NCI-H82 treated with DMSO at 0.1 percent for 48 hours (cell line): ENCODE data around the gene RAPGEF6.
A peak's percentile ranks its signal among the peaks of the same experiment; 100 is the strongest.
"Not testable (repeated sequence)": the region's sequence is repeated elsewhere in the genome, so short reads cannot be mapped to it uniquely, and the experiment has no call there.

Experiments
- DNase-seq: peaks from one replicate; lab custom pipeline; 2025; ENCODE audit not compliant: unreplicated experiment; lab: John Stamatoyannopoulos, UW

RAPGEF6 gene

DNA sequence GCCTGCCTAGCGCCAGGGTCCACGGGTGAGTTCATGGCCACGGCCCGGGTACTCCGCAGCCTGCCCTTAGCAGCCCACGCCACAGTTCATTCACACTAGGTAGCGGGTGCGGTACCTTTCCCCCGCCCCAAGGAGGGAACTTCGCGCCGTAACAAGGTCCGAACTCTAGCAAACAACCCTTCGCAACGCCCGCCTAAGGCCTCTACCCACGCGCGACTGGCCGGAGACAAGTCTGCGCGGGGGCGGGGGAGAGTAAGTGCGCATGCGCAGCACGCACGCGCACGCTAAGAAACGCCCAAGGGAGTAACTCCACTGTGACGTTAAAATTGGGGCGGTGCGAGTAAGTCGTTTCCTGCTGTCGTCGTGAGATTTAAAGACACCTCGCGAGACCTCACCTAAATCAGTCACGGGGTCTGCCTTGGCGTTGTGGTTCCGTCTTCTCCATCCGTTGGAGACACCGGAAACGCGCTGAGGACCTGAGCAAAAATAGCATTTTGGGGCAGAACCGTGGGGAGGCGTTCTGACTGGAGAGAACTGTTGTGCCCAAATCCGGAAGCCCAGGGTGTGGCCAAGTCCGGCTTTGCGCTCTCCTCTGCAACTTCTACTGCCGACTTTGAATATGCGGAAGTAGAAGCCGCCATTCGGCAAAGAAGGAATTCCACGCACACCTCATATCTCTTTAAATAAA, at the start of gene RAPGEF6:
Gene RAPGEF6, minus strand, starts transcription at position 234 of the 688 bp plus-strand sequence. Its CDS starts 199 bp downstream, at position 35.
- DNase-seq, result peak; percentile 90

DNA sequence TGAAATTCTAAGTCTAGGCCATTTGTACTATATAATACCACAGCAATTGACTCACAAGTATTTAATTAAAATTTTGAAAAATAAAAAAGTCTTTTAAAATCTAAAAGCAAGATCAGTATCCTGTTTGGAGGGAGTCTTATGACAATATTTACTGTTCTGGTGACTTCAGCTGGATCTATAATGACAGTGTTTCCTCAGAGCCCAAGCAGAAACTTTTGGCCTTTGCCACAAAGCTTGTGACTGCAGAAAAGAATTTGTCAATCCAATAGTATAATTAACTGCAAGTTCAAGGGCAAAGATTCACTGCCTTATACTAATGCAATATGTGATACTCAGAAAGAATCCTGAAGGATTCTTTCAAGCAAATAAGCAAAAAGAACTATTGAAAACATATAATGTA, 49.6 kb upstream of the RAPGEF6 start:
- no peak for DNase-seq

DNA sequence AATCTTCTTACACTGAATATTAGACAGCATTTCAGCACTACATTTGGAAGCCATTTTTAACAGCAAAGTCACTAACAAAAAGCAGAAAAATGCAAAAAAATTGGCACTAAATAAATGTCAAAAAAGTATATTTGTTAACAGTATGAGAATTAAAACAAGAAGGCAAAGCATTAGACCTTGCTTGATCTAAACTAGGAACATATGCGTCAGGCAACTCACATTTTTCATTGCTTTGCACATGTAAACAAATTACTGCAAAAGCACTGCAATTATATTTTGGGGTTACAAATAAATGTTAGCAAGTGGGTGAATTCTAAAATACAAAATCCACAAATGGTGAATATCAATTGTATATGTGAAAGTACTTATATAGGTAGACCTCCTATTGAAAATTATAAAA, 49.0 kb upstream of the RAPGEF6 start:
- no peak for DNase-seq

- no peak for DNase-seq
Observed at GRCh38 chr5:131682826-131683225, 47.8 kb upstream of the RAPGEF6 start.

DNA sequence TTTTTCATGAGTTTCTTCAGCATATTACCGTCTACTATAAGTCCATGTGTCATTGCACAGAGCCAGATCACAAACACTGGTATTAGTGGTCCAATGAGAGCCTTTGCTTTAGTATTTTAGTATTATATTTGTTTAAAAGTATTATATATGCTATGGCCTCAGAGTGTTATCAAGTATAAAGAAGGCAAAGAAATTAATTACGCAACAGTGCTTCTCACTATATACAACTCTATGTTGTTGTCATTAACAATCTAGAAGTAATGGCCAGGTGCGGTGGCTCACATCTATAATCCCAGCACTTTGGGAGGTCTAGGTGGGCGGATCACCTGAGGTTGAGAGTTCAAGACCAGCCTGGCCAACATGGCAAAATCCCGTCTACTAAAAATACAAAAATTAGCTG, 47.1 kb upstream of the RAPGEF6 start:
- no peak for DNase-seq

- DNase-seq, result no peak
Observed at GRCh38 chr5:131679911-131680310, 44.9 kb upstream of the RAPGEF6 start.

GRCh38 chr5:131678273-131678672, 43.2 kb upstream of the RAPGEF6 start:
- not testable (repeated sequence) for DNase-seq

DNA sequence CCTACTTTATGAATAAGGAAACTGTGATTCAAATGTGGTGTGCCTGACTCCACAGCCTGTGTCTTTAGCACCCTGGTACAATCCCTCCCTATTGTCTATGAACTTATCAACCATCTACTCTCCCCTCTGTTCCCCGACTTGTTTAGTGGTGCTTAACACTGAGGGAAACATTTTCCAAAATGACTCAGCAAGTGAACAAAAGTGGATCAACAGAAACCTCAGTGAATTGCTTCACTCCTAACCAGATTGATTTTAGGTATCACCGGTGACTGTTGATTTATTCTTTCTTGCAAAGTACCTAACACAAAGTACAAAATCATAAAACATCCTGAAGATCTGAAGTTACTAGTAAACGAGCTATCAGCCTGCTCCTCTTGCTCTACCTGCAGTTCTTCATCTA, 42.1 kb upstream of the RAPGEF6 start:
- no peak for DNase-seq

GRCh38 chr5:131672776-131673175, 37.7 kb upstream of the RAPGEF6 start:
- DNase-seq, result no peak

GRCh38 chr5:131671994-131672655, 37.1 kb upstream of the RAPGEF6 start:
- DNase-seq, result no peak

DNA sequence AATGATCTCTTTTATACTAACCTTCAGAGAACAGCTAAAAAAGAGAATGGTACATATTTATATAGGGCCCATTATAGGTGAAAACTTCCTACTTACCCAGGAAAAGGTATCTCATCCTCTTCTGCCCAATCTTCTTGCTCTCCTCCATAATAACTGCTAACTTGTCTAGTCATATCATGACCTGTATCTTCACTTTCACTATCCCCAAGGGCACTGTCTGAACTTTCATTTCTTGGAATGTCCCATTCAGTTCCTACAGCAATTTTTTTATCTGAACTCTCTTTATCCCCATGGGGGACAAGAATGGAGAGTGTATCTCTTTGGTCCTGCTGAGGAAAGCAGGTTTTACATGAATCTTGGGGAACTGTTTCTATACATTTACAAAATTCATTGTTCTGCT, 36.4 kb upstream of the RAPGEF6 start:
- DNase-seq, result no peak

- DNase-seq, result no peak
Observed at GRCh38 chr5:131664929-131665328, 29.9 kb upstream of the RAPGEF6 start.

DNA sequence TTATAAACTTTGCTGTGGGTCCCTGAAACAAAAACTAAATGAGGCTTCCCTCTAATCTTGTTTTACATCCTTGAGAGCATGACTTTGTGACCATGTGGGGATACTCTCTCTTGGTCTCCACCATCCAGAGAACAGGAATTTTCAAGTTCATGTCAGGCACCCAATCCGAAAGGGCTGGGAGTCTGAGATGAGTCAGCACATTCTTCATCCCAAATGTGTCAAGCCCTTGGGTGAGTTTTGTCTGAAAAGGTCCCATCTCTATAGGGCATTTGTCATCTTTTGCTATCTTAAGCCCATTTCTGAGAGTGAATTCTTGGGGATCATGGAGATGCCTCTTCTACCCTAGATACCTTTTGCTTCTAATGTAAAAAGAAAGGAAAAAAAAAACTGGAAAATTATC, 26.9 kb upstream of the RAPGEF6 start:
- no peak for DNase-seq

DNA sequence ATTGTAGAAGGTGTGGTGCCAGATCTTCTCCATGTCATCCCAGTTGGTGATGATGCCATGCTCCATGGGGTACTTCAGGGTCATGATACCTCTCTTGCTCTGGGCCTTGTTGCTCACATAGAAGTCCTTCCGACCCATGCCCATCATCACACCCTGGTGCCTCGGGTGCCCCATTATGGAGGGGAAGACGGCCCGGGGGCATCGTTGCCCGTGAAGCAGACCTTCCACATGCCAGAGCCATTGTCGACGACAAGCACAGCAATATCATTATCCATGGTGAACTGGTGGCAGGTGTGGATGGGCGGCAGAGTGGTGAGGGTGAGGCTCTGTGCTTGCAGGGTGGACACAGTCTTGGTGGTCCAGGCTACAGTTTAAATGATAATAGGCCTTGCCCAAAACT, 24.8 kb upstream of the RAPGEF6 start:
- no peak for DNase-seq

GRCh38 chr5:131659290-131659689, 24.3 kb upstream of the RAPGEF6 start:
- no peak for DNase-seq

DNA sequence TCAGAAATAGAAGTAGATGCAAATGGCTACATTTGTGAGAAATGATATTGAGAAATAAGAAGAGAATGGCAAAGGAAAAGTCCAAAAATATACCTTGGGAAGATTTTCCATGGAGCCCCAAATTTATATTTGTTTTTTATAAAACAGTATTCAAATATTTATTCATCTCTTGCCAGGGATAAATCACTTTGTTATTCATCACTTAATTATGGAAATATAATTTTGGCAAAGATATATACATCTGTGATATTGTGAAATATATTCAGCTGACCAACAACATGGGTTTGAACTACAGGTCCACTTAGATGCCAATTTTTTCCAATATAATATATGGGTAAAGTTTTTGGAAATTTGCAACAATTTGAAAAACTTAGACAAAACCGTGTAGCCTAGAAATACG, 19.7 kb upstream of the RAPGEF6 start:
- no peak for DNase-seq

GRCh38 chr5:131654309-131654708, 19.3 kb upstream of the RAPGEF6 start:
- DNase-seq, result no peak

DNA sequence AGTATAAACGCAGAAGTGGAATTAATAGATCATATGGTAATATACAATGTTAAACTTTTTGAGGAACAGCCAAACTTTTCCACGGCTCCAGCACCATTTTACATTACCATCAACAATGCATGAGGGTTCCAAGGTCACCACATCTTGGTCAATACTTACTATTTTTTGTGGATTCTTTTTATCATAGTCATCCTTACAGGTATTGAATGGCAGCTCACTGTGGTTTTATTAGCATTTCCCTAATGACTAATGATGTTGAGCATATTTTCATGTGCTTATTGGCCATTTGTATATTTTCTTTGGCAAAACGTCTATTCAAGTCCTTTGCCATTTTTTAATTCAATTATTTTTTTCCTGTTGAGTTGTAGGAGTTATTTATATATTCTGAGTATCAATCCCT, 14.1 kb upstream of the RAPGEF6 start:
- DNase-seq, result no peak

GRCh38 chr5:131647048-131647769, 12.2 kb upstream of the RAPGEF6 start:
- DNase-seq, result no peak

DNA sequence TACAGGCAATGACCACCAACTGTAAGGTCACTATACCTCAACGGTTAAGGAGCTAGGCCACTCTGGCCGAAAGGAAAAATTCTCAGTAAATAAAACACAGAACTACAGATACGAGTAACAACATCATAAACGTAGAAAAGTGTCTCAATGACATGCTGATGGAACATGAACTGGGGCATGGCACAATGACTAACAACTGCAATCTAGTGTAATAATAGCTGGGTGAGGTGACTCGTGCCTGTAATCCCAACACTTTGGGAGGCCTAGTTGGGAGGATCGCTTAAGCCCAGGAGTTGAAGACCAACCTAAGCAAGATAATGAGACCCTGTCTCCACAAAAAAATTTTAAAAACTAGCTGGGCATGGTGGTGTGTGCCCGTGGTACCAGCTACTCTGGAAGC, 9.8 kb upstream of the RAPGEF6 start:
- DNase-seq, result no peak

DNA sequence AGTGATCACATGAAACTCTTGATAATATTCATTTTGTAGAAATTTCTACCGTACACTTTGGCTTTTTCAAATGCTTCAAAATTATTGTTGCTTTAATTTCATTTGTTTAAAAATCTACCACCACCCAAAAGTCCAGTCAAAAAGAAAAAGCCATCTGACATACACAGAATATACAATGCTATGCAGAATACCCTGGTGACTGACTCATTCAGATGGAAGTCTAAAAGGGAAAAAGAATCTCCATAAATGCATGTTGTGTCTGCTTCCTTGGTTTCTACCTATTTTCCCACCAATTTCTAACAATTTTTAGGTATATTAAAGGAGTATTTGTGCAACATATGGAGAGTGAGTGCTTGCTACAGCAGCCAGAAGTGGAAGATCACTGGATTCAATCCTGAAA, 9.3 kb upstream of the RAPGEF6 start:
- DNase-seq, result no peak

DNA sequence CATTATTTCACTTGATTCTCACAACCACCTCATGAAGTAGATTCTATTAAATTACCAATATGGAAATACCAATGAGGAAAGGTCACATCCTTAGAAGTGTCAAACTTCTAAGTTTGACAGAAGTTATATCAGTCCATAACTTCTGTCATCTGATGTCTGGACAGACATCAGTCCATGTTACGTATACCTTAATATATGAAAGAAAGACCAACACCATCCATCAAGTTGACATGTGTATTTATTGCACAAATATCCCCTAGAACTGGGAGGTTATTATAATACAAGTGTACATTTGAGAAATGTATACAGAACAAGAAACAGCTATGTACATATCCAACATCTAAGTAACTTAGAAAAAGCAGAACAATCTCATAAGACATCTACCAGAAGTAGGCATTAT, 6.5 kb upstream of the RAPGEF6 start:
- no peak for DNase-seq
